ENCODE results near the gene RABGAP1L. TPM values are rescaled to one million over a fixed set of nuclear protein-coding genes. Genes with fewer than 3 reads are reported as not detected.

RABGAP1L gene
- total and polyA plus RNA-seq, 2 of the 4 experiments (the other 2 are of a cell fraction) = 7.9 to 26.7 TPM

GRCh38 chr1:174916846-174917245, 757.5 kb downstream of the RABGAP1L start:
- Histone ChIP-seq H2BK5ac (ENCODE audit: low read depth, low read length, poor library complexity, severe bottlenecking) (no peak overlapping the region), H3K18ac (ENCODE audit: low read depth, low read length) (no peak overlapping the region), H3K4me3 (ENCODE audit: insufficient read depth, low read depth, low read length) (no peak overlapping the region), H2BK120ac (ENCODE audit: low read depth, low read length) (no peak overlapping the region), H4K20me1 (ENCODE audit: insufficient read depth, low read length) (no peaks in the 10 kb centered on the region), H3K4ac (ENCODE audit: low read depth, low read length) (no peak overlapping the region), H3K27ac (ENCODE audit: insufficient read depth, low read length) (no peak overlapping the region), H4K5ac (ENCODE audit: low read depth, low read length) (no peak overlapping the region), H4K91ac (ENCODE audit: insufficient read depth, low read depth, low read length) (no peak overlapping the region), H2AK5ac (ENCODE audit: low read depth, low read length) (no peak overlapping the region), H3K56ac (ENCODE audit: extremely low read depth, insufficient read depth, low read length) (no peak overlapping the region), H3K4me2 (ENCODE audit: low read depth, low read length) (no peak overlapping the region), H3K27me3 (ENCODE audit: control insufficient read depth, insufficient read depth, low read length) (no peaks in the 10 kb centered on the region), H3K4me1 (ENCODE audit: control insufficient read depth, insufficient read depth, low read length) (no peaks in the 10 kb centered on the region), H4K8ac (ENCODE audit: low read depth in 2 of 2, low read length in 2 of 2) (no peak overlapping the region), H3K9me3 (ENCODE audit: control insufficient read depth, insufficient read depth, low read length) (no peaks in the 10 kb centered on the region), H3K9ac (ENCODE audit: low read depth, low read length) (no peak overlapping the region), H2AFZ (replicated peaks; ENCODE audit: low read length, poor library complexity) (no peak overlapping the region), H2BK20ac (ENCODE audit: low read depth, low read length) (no peak overlapping the region), H3K9me1 (ENCODE audit: insufficient read depth, low read length) (no peaks in the 10 kb centered on the region), H3K23ac (ENCODE audit: low read depth, low read length) (no peak overlapping the region), H3K79me1 (ENCODE audit: low read depth in 1 of 2, low read length in 2 of 2) (no peaks in the 10 kb centered on the region), H3K36me3 (ENCODE audit: control insufficient read depth, insufficient read depth, low read length) (no peaks in the 10 kb centered on the region), H2BK15ac (ENCODE audit: low read depth, low read length) (no peak overlapping the region), H3K14ac (replicated peaks; ENCODE audit: low read depth, low read length) (no peak overlapping the region), H2AK9ac (replicated peaks; ENCODE audit: low read depth, low read length, poor library complexity) (no peak overlapping the region)
- DNase-seq = no peak
- ATAC-seq (ENCODE audit: low read depth) = no peak
- in situ Hi-C loops (cut with MboI; ENCODE audit: low sequenced_read_pairs) (no loop called here), intact Hi-C loops (cut with micrococcal nuclease) (no loop called here), dilution Hi-C loops (cut with HindIII; ENCODE audit: low sequenced_read_pairs, unreplicated experiment) (no loop called here)
- CTCF ChIA-PET = no interaction called here
- POLR2A ChIA-PET (ENCODE audit: unreplicated experiment) = no interaction called here
- no TSS peak for BruUV-seq (replicated peaks)
- TF ChIP-seq FOS (IDR thresholded peaks at IDR 0.05; ENCODE audit: low read depth, low read length) (no peak), MXI1 (IDR thresholded peaks at IDR 0.05; ENCODE audit: borderline replicate concordance, low read depth, low read length) (no peak), NFE2L2 (IDR thresholded peaks at IDR 0.05; ENCODE audit: low read depth, low read length) (no peak), MAZ (IDR thresholded peaks at IDR 0.05; ENCODE audit: borderline replicate concordance, low read depth, low read length) (no peak), ELK1 (IDR thresholded peaks at IDR 0.05; ENCODE audit: borderline replicate concordance, low read depth, low read length) (no peak), RFX5 (IDR thresholded peaks at IDR 0.05; ENCODE audit: low read depth, low read length) (no peak), SMC3 (IDR thresholded peaks at IDR 0.05; ENCODE audit: low read depth, low read length) (no peak)
- TF ChIP-seq, protein P1, sequence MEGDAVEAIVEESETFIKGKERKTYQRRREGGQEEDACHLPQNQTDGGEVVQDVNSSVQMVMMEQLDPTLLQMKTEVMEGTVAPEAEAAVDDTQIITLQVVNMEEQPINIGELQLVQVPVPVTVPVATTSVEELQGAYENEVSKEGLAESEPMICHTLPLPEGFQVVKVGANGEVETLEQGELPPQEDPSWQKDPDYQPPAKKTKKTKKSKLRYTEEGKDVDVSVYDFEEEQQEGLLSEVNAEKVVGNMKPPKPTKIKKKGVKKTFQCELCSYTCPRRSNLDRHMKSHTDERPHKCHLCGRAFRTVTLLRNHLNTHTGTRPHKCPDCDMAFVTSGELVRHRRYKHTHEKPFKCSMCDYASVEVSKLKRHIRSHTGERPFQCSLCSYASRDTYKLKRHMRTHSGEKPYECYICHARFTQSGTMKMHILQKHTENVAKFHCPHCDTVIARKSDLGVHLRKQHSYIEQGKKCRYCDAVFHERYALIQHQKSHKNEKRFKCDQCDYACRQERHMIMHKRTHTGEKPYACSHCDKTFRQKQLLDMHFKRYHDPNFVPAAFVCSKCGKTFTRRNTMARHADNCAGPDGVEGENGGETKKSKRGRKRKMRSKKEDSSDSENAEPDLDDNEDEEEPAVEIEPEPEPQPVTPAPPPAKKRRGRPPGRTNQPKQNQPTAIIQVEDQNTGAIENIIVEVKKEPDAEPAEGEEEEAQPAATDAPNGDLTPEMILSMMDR (conservative IDR thresholded peaks at IDR 0.05; ENCODE audit: low read depth, low read length) = no peak
- WGBS, 2 experiments (ENCODE audit: extremely low coverage in 2 of 2, insufficient read length in 1 of 2) = no CpG with 5 or more reads among the region's 3 CpGs
